ENCODE data around the gene TCF7. TPM values are rescaled to one million over a fixed set of nuclear protein-coding genes. Genes with fewer than 3 reads are reported as not detected.

The TCF7 gene
- total RNA-seq, 1 donor from 2014 or later: 7.5 TPM

GRCh38 chr5:134131165-134131564 is 16.7 kb downstream of the TCF7 start:
- Mint-ChIP-seq H3K4me3 (no peak overlapping the region), H3K27ac (no peak overlapping the region), H3K4me1 (no peaks in the 10 kb centered on the region), H3K36me3 (peaks cover 8% of the 10 kb centered on the region), H3K9me3 (no peaks in the 10 kb centered on the region), H3K27me3 (ENCODE audit: low read depth) (no peaks in the 10 kb centered on the region)
- DNase-seq (ENCODE audit: low spot score in 2 of 2, unreplicated experiment in 2 of 2): no peak
- no peak for TF ChIP-seq CTCF (IDR thresholded peaks at IDR 0.05; ENCODE audit: unreplicated experiment)

- Mint-ChIP-seq H3K4me3 (no peak overlapping the region), H3K27me3 (ENCODE audit: low read depth) (no peaks in the 10 kb centered on the region), H3K9me3 (no peaks in the 10 kb centered on the region), H3K27ac (no peak overlapping the region), H3K36me3 (peaks cover 8% of the 10 kb centered on the region), H3K4me1 (no peaks in the 10 kb centered on the region)
- no peak for DNase-seq (ENCODE audit: low spot score in 2 of 2, unreplicated experiment in 2 of 2)
- no peak for TF ChIP-seq CTCF (IDR thresholded peaks at IDR 0.05; ENCODE audit: unreplicated experiment)
These were observed 17.3 kb downstream of the TCF7 start for GRCh38 chr5:134131578-134132350.

DNA sequence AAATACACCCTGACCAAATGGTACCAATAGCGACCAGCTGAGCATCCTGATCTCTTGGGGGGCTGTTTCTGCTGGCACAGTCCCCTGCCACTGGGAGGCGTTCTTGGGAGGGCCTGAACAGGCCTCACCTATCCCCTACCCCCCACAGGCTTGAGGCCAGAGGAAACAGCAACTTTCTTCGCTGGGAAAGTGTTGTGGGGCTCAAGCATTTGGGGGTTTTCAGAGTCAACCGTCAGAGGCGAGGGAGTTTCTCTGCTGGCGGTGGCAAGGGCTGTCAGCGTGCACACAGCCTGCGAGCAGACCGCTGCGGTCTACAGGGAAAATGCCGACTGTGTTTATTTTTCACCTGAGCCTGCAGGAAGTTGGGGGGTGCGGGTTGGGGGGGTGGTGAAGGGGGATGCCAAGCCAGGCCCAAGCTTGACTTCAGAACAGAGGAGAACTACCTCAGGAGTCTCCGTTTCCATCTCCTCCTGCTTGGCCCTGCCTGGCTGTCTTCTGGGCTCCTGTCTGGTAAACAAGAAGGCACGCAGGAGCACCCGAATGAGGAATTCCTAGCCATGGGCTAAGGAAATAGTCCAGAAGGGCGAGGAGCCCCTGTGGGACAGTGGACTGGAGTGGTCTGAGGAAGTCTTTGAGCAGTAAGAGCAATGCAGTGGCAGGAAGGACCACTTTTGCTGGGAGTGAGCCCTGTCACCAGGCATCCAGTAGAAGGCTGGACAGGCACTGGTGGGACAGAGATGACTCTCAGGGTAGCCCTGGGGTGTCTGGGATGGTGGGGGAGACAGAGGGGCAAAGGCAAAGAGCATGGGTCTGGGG is 18.1 kb downstream of the TCF7 start:
- TF ChIP-seq CTCF (IDR thresholded peaks at IDR 0.05; ENCODE audit: unreplicated experiment): no peak
- Mint-ChIP-seq H3K36me3 (peaks cover 8% of the 10 kb centered on the region), H3K4me1 (no peaks in the 10 kb centered on the region), H3K9me3 (no peaks in the 10 kb centered on the region), H3K27me3 (ENCODE audit: low read depth) (no peaks in the 10 kb centered on the region), H3K4me3 (no peak overlapping the region), H3K27ac (no peak overlapping the region)
- no peak for DNase-seq (ENCODE audit: low spot score in 2 of 2, unreplicated experiment in 2 of 2)

DNA sequence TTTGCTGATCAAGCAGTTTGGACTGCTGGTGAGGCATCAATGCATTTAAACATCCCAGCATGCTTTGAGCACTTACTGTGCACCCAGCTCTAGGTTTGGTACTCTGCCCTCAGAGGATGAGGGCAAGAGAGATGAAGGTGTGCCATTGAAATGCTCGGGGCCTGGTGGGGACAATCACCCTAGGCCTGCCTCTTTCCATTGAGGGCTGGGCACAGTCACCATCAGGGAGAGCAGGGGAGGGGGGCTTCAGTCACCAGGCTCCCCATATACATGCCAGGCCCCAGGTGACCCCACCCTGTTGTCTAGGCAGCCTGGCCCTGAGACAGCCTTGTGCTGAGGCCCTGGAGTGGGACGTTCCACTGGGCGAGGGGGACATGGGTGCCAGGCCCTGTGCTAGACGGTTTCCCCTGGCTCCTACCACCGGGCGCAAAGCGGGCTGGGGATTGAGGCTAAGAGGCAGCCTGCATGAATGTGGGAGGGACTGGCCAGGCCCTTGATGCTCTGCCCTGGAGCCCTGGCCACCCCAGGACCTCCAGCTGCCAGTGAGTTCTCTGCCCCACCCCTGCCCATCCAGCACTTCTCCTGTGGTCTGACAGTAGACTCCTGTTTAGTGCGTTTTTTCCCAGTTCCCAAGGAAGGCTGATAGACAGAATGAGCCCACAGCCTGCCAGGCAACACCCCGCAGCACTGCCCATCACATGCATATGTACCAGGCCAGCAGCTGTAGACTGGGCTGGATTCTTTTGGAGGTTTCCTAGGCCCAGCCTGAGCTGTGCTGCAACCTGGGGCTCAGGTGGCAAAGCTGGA is 18.9 kb downstream of the TCF7 start:
- no peak for DNase-seq (ENCODE audit: low spot score in 2 of 2, unreplicated experiment in 2 of 2)
- TF ChIP-seq CTCF (IDR thresholded peaks at IDR 0.05; ENCODE audit: unreplicated experiment): no peak
- Mint-ChIP-seq H3K4me3 (no peak overlapping the region), H3K4me1 (no peaks in the 10 kb centered on the region), H3K36me3 (peaks cover 8% of the 10 kb centered on the region), H3K9me3 (no peaks in the 10 kb centered on the region), H3K27me3 (ENCODE audit: low read depth) (no peaks in the 10 kb centered on the region), H3K27ac (no peak overlapping the region)

DNA sequence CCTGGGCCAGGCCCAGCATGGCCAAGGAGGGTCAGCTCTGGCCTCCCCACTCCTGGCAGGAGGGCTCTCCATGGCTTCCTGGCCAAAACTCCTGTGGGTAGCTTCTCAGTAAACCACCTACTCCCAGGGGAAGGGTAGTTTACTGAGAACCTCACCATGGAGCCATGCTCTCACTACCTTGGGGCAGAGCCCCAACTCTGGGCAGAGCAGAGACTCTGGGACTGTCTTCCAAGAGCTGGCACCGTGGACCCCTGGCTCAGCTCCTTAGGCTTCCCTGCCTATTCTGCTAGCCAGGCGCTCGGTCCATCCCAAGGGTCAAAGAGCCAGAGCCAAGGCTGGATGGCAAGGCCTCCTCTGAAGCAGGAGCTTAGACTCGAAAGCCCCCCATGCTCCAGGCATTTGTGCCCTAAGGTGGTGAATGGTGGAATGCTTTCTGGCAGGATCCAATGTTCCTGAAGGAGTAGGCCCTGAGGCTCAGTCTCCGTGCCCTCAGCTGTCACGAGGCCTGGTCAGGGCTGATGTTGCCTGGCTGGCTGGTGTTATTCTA is 19.6 kb downstream of the TCF7 start:
- Mint-ChIP-seq H3K27me3 (ENCODE audit: low read depth) (no peaks in the 10 kb centered on the region), H3K27ac (no peak overlapping the region), H3K4me3 (no peak overlapping the region), H3K9me3 (no peaks in the 10 kb centered on the region), H3K4me1 (no peaks in the 10 kb centered on the region), H3K36me3 (peaks cover 8% of the 10 kb centered on the region)
- TF ChIP-seq CTCF (IDR thresholded peaks at IDR 0.05; ENCODE audit: unreplicated experiment): no peak
- no peak for DNase-seq (ENCODE audit: low spot score in 2 of 2, unreplicated experiment in 2 of 2)
